NCI-H1417 (cell line): Measurements from ENCODE around the gene HHAT.
"Not testable (repeated sequence)": the region's sequence is repeated elsewhere in the genome, so short reads cannot be mapped to it uniquely, and the experiment has no call there.

Source experiments
- DNase-seq, 3 experiments: peaks; one replicate each; lab custom pipeline; 2025; lab: John Stamatoyannopoulos, UW

HHAT gene

GRCh38 chr1:210397252-210397651, 68.5 kb downstream of the HHAT start:
- DNase-seq, result no peak

GRCh38 chr1:210397681-210398080, 69.0 kb downstream of the HHAT start:
- DNase-seq, result no peak

DNA sequence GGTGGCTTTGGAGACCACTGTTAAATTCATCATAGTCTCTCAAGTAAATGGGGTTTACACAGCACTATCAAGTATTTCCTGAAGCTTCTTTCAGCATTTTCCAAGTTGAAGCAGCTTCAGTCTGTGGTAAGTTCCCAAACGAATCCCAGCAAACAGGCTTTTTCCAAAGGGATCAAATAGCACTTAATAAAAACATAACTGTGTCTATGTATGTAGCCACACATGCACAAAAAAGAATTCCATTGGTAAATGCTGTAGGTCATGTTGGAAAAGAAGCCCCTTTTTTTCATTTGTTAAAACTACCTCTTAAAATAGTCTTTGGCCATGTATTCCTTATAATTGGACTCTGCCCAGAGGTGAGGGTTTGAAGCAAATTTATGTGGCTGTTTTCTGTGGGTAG, 69.8 kb downstream of the HHAT start:
- no peak for DNase-seq

GRCh38 chr1:210400043-210400840, 71.5 kb downstream of the HHAT start:
- DNase-seq, result peak; percentile 43 to 78 (median 53)

DNA sequence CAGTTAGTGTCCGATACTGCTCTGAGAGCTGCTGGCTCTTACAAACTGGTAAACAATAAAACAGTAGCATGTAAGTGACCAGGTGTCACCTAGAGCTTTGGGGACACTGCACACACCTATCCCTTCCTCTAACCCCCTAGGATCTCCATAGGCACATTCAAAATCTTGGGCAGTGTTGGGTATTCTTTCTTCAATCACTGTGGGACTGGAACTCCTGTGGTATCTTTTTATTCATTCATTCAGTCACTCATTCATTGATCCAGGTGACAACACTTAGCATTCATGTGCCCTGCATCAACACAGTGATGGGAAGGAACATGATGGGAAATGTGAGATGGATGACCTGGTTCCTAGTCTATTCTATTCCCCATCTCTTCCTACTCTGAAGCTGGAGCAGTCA, 73.9 kb downstream of the HHAT start:
- no peak for DNase-seq

DNA sequence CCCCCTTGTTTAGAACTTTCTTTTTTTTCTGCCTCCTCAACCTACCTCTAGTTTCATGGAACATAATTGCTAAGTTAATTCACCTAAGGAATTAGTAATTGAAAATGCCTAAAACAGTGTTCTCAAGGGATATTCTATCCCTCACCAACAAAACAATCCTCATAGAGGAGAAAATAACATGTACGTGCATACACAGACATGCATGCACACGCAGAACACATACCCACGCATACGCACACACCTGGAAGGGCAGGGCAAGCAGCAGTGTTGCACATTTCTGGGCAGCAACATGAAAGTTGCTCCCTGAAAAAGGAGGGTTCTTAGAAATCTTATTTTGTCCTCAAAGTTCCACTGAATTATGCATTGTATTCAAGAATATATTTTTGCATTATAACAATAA, 76.6 kb downstream of the HHAT start:
- DNase-seq, result no peak

- DNase-seq, result not testable (repeated sequence)
Observed at GRCh38 chr1:210406341-210406740, 77.6 kb downstream of the HHAT start.

DNA sequence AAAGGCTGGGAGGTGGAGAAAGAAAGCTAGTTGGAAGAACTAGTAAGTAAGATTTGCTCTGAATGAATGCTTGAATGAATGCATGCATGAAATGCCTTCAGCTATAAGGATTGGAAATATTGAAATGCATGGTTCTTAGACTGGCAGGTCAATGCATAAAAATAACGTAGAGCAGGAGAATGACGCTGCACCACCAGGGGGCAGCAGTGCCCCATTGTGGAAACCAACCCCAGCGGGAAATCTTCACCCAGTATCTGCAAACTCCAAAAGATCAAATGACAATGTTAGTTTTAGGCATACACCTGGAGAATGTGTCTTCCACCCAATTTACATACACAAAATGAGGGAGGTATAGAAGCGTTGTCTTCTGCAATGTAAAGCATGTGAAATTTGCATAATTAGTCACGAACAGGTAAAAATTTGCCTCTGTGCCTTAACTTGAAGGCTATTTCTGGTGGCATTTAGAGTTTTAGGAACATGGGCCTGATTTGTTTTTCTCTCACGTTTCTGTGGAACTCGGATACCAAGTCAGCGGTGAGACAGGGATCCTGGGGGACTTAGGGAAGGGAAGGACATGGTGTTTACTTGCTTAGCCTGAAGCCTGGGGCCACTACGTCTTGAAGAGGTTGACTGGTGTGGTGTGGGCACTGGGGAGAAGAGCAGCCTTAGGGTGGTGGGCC, 78.6 kb downstream of the HHAT start:
- DNase-seq, result peak; percentile 47 to 81 (median 73)

DNA sequence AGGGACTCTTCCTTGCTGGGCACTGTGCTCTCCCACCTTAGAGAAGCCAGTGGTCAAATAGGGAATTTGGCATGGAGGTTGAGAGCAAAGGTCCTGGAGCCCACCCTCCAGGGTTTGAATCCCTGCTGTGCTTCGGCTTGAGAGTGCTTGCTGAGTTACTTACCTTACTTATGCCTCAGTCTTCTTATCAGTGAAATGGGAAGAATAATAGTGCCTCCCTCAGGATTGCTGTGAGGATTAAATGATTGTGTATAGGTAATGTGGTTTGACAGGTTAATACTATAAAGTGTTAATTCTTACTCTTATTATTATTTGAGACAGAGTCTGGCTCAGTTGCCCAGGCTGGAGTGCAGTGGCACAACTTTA, 79.2 kb downstream of the HHAT start:
- DNase-seq, result peak in 1 of 3 experiments; percentile 28

DNA sequence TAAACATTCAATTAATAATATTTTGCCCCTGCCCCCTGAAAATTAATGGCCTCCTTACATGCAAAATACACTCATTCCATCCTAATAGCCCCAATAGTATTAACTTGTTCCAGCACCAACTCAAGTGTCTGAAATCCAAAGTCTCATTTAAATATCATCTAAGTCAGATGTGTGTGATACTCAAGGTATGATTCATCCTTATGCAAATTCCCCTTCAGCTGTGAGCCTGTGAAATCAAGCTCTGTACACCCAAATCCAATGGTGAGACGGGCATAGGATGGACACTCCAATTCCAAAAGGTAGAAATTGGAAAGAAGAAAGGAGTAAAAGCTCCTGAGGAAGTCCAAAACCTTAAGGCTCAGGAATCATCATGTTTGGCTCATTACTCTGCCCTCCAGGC, 83.5 kb downstream of the HHAT start:
- no peak for DNase-seq

DNA sequence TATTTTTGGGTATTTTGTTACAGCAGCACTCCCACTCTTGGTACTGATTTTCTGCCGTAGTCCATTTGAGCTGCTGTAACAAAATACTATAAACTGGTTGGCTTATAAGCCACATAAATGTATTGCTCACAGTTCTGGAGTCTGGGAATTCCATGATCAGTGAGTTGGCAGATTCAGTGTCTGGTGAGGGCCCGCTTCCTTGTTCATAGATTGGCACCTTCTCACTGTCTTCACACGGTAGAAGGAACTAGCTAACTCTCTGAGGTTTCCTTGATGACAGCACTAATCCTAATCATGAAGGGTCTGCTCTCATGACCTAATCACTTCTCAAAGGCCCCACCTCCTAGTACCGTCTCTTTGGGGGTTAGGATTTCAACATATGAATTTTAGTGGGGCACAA, 85.2 kb downstream of the HHAT start:
- DNase-seq, result no peak

DNA sequence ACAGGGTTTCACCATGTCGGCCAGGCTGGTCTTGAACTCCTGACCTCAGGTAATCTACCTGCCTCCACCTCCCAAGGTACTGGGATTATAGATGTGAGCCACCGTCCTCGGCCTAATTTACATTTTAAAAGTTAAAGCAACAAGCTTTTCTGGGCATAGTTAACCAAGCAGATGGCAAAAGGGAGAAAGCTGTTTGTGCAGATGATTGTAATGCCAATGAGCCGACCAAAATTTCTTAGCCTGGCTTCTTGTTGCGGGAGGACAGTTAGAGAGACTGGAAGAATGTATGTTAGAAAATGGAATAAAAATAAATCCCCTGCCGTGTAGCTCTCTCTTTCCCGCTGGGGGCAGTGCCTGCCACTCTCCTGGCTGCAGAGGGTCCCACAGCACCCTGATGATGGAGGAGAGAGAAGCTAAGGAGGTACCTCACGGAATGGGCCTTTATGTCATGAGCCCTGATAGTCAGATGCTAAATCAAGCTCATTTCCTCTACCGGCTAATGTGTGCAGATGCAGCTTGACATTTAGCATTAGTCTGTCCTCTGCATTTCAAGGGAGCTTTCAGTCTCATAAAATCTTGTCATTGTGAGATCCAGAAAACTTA, 87.2 kb downstream of the HHAT start:
- DNase-seq, result no peak

GRCh38 chr1:210416681-210417080, 88.0 kb downstream of the HHAT start:
- no peak for DNase-seq

GRCh38 chr1:210417881-210418280, 89.2 kb downstream of the HHAT start:
- no peak for DNase-seq

DNA sequence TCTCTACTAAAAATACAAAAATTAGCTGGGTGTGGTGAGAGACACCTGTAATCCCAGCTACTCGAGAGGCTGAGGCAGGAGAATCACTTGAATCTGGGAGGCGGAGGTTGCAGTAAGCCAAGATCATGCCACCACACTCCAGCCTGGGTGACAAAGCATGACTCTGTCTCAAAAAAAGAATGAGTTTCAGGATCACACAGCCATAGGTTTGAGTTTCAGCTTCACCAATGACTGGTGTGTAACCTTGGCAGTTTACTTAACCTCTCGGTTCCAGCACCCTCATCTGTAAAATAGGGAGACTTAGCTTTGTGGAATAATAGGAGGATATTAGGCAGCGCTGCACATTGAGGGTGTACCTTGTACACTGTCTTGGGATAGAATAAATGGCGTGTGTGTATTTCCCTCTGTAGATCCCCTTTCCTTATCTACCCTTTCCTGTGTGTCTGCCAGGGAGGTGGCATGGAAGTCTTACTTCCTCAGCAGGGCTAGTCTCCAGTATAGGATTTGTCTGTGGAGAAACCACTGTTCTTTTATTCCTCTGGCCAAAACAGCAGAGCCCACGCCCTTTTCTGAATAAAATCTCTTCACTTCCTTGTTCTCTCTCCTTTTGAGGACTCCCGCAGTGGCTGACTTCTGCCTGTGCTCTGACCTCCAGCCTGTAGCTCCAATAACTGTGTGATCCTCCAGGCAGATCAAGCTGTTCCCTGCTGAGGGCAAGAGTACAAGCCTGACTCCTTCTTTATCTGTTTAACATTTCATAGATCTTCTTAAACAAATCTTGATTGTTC, 90.4 kb downstream of the HHAT start:
- DNase-seq, result peak in 1 of 3 experiments; percentile 9

DNA sequence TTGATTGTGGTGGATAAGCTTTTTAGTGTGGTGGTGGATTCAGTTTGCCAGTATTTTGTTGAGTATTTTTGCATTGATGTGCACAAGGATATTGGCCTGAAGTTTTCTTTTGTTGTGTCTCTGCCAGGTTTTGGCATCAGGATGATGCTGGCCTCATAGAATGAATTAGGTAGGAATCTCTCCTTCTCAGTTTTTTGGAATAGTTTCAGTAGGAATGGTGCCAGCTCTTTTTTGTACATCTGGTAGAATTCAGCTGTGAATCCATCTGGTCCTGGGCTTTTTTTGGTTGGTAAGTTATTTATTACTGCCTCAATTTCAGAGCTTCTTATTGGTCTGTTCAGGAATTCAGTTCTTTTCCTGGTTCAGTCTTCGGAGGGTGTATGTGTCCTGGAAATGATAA, 98.0 kb downstream of the HHAT start:
- not testable (repeated sequence) for DNase-seq

DNA sequence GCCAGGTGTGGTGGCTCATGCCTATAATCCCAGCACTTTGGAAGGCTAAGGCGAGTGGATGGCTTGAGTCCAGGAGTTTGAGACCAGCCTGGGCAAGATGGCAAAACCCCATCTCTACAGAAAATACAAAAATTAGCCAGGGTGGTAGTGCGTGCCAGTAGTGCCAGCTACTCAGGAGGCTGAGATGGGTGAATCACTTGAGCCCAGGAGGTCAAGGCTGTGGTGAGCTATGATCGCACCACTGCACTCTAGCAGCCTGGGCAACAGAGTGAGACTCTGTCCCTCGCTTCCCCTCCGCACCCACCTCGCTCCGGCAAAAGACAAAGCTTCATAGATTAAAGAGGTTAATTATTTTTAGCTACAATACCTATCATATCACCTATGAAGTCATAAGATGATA, 100.0 kb downstream of the HHAT start:
- DNase-seq, result no peak

- DNase-seq, result no peak
Observed at GRCh38 chr1:210434223-210434622, 105.5 kb downstream of the HHAT start.

GRCh38 chr1:210437111-210437510, 108.4 kb downstream of the HHAT start:
- no peak for DNase-seq

- DNase-seq, result no peak
Observed at GRCh38 chr1:210437781-210438180, 109.1 kb downstream of the HHAT start.

DNA sequence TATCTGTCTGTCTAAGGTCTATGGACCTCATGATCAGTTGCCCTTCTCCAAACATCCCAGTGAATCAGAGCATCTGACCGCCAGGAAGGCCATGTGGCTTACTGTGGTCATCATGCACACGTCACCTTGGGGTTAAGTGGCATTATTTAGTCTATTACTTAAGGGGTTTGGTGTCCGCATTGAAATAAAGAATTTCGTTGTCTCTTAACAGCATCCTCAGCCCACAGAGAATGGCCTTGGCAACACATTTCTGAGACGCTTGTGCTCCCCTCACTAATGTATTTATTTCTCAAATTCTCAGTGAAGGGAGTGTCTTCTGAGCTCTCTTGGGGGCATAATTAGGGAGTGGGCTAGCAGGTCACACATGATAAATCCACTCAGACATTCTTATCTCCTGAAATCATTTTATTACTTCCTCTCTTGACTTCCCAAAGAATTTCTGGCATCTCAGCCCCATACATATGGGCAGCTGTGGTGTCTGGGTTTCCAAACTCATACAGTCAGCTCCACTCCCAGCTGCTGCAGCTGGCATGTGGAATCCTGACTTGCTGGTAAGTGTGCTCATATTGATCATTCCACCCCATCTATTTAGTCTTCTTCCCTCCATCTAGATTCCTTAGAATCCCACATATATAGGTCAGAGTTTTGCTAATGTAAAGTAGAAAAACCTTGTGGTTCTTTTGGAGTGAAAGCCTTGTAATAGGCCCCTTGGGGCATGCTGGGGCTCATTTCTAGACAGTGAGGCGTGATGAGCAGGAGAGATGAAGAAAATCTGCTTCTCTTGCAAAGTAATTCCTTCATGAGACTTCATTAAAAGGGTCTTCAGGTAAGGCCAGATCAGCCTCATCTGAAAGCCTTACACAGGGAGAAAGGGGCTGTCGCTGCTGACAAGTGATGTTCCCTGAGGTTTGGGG, 110.5 kb downstream of the HHAT start:
- DNase-seq, result no peak
